ENCODE results near the gene JARID2.

The JARID2 gene

GRCh38 chr6:15555101-15556038 lies 309.5 kb downstream of the JARID2 start:
- DNase-seq: no peak
- intact Hi-C loops (cut with DNase I): no loop called here

- intact Hi-C loops (cut with DNase I): no loop called here
- DNase-seq: no peak
These were observed 310.8 kb downstream of the JARID2 start for GRCh38 chr6:15556711-15557110.

GRCh38 chr6:15557174-15557573 lies 311.3 kb downstream of the JARID2 start:
- DNase-seq: no peak
- intact Hi-C loops (cut with DNase I): no loop called here

- DNase-seq: no peak
- intact Hi-C loops (cut with DNase I): no loop called here
These were observed 314.8 kb downstream of the JARID2 start for GRCh38 chr6:15560713-15561112.

- intact Hi-C loops (cut with DNase I): no loop called here
- no peak for DNase-seq
These were observed 315.8 kb downstream of the JARID2 start for GRCh38 chr6:15561447-15562199.

GRCh38 chr6:15562977-15563376 lies 317.1 kb downstream of the JARID2 start:
- DNase-seq: no peak
- intact Hi-C loops (cut with DNase I): no loop called here

GRCh38 chr6:15569035-15569995 lies 323.4 kb downstream of the JARID2 start:
- intact Hi-C loops (cut with DNase I): no loop called here
- no peak for DNase-seq

GRCh38 chr6:15570171-15570570 lies 324.3 kb downstream of the JARID2 start:
- DNase-seq: no peak
- intact Hi-C loops (cut with DNase I): no loop called here

All from head of caudate nucleus (tissue), 42 donors.